ENCODE measurements around the gene ERBB3. TPM values are rescaled to one million over a fixed set of nuclear protein-coding genes. Genes with fewer than 3 reads are reported as not detected.
A peak's percentile ranks its signal among the peaks of the same experiment; 100 is the strongest.

Gene ERBB3
- total RNA-seq, 4 donors from 2014 or later = 13.9 to 25.0 (median 19.0) TPM

- 88% methylated on average over 6 of the region's 6 CpGs for WGBS
- no peaks in the 10 kb centered on the region for H3K27me3 ChIP-seq
- intact Hi-C loops (cut with DNase I) = no loop called here
- H3K27ac ChIP-seq (replicated peaks in 1 of 4) = no peak overlapping the region
- TF ChIP-seq POLR2A (IDR thresholded peaks at IDR 0.05; ENCODE audit: low read depth) = no peak
- TF ChIP-seq EP300 (IDR thresholded peaks at IDR 0.05) = no peak
- no peak for TF ChIP-seq POLR2AphosphoS5 (IDR thresholded peaks at IDR 0.05)
- no peak for TF ChIP-seq CTCF (IDR thresholded peaks at IDR 0.05)
- no peak overlapping the region for H3K4me3 ChIP-seq
- no peak for DNase-seq (ENCODE audit: extremely low spot score)
- no peaks in the 10 kb centered on the region for H3K9me3 ChIP-seq
- H3K4me1 ChIP-seq = peaks cover 0 to under 1% (median 0%) of the 10 kb centered on the region in 4 donors
- peaks cover 0 to 5% (median 0%) of the 10 kb centered on the region in 4 donors for H3K36me3 ChIP-seq
These were observed 17.8 kb downstream of the ERBB3 start for GRCh38 chr12:56097738-56098137.

DNA sequence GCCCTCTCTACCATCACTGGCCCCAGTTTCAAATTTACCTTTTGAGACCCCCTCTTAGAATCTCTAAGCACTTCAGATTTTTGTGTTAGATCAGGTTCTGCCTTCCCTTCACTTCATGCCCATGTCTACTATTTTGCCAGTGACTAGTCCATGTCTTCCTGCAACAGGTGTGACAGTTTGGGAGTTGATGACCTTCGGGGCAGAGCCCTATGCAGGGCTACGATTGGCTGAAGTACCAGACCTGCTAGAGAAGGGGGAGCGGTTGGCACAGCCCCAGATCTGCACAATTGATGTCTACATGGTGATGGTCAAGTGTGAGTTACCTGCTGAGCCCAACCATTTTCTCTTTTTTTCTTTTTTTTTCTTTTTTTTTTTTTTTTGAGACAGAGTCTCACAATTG is 18.6 kb downstream of the ERBB3 start:
- intact Hi-C loops (cut with DNase I) = no loop called here
- no peaks in the 10 kb centered on the region for H3K27me3 ChIP-seq
- TF ChIP-seq POLR2AphosphoS5 (IDR thresholded peaks at IDR 0.05) (no peak), POLR2A (IDR thresholded peaks at IDR 0.05; ENCODE audit: low read depth) (no peak), EP300 (IDR thresholded peaks at IDR 0.05) (no peak), CTCF (IDR thresholded peaks at IDR 0.05) (no peak)
- peaks cover 0 to 8% (median 8%) of the 10 kb centered on the region in 4 donors for H3K4me1 ChIP-seq
- H3K36me3 ChIP-seq = peaks cover 0 to 5% (median 0%) of the 10 kb centered on the region in 4 donors
- no peaks in the 10 kb centered on the region for H3K9me3 ChIP-seq
- no peak overlapping the region for H3K27ac ChIP-seq (replicated peaks in 1 of 4)
- DNase-seq (ENCODE audit: extremely low spot score) = no peak
- no peak overlapping the region for H3K4me3 ChIP-seq
- 74% methylated on average over 3 of the region's 3 CpGs for WGBS

GRCh38 chr12:56099787-56100186 is 19.8 kb downstream of the ERBB3 start:
- WGBS = 92% methylated on average over 4 of the region's 4 CpGs
- TF ChIP-seq POLR2AphosphoS5 (IDR thresholded peaks at IDR 0.05) = no peak
- TF ChIP-seq CTCF (IDR thresholded peaks at IDR 0.05) = no peak
- no peak for TF ChIP-seq EP300 (IDR thresholded peaks at IDR 0.05)
- no peak for TF ChIP-seq POLR2A (IDR thresholded peaks at IDR 0.05; ENCODE audit: low read depth)
- Histone ChIP-seq H3K27me3 (no peaks in the 10 kb centered on the region), H3K9me3 (no peaks in the 10 kb centered on the region), H3K27ac (replicated peaks in 1 of 4) (no peak overlapping the region), H3K36me3 (peaks cover 0 to 5% (median 0%) of the 10 kb centered on the region in 4 donors), H3K4me1 (peaks cover 0 to 11% (median 8%) of the 10 kb centered on the region in 4 donors), H3K4me3 (no peak overlapping the region)
- intact Hi-C loops (cut with DNase I) = loop anchor here (5.0 kb wide), 2 partner anchors 52 to 102 kb away; partner anchors contain the start of gene SUOX
- DNase-seq (ENCODE audit: extremely low spot score) = no peak

DNA sequence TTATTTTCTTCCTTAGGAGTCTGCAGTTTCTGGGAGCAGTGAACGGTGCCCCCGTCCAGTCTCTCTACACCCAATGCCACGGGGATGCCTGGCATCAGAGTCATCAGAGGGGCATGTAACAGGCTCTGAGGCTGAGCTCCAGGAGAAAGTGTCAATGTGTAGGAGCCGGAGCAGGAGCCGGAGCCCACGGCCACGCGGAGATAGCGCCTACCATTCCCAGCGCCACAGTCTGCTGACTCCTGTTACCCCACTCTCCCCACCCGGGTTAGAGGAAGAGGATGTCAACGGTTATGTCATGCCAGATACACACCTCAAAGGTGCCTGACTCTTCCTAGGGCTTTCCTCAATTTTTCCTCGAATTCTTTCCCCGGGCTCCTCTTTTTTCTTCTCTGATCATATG is 21.1 kb downstream of the ERBB3 start:
- 87% methylated on average over 9 of the region's 14 CpGs for WGBS
- Histone ChIP-seq H3K27ac (replicated peaks in 1 of 4) (no peak overlapping the region), H3K9me3 (no peaks in the 10 kb centered on the region), H3K4me1 (peaks cover 10 to 23% (median 20%) of the 10 kb centered on the region in 4 donors), H3K4me3 (no peak overlapping the region), H3K27me3 (no peaks in the 10 kb centered on the region), H3K36me3 (peaks cover 0 to 5% (median 0%) of the 10 kb centered on the region in 4 donors)
- intact Hi-C loops (cut with DNase I) = loop anchor here (5.0 kb wide), 2 partner anchors 54 to 104 kb away; partner anchors contain the start of gene SUOX
- DNase-seq (ENCODE audit: extremely low spot score) = no peak
- TF ChIP-seq EP300 (IDR thresholded peaks at IDR 0.05) = no peak
- TF ChIP-seq POLR2AphosphoS5 (IDR thresholded peaks at IDR 0.05) = no peak
- TF ChIP-seq POLR2A (IDR thresholded peaks at IDR 0.05; ENCODE audit: low read depth) = no peak
- TF ChIP-seq CTCF (IDR thresholded peaks at IDR 0.05) = no peak

DNA sequence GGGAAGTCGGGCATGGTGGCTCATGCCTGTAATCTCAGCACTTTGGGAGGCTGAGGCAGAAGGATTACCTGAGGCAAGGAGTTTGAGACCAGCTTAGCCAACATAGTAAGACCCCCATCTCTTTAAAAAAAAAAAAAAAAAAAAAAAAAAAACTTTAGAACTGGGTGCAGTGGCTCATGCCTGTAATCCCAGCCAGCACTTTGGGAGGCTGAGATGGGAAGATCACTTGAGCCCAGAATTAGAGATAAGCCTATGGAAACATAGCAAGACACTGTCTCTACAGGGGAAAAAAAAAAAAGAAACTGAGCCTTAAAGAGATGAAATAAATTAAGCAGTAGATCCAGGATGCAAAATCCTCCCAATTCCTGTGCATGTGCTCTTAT is 22.7 kb downstream of the ERBB3 start:
- peaks cover 11 to 17% (median 11%) of the 10 kb centered on the region in 4 donors for H3K36me3 ChIP-seq
- intact Hi-C loops (cut with DNase I) = loop anchor here (2.0 to 5.0 kb wide), 3 partner anchors 22 to 105 kb away; partner anchors contain the start of genes ERBB3 and SUOX
- H3K9me3 ChIP-seq = no peaks in the 10 kb centered on the region
- 84% methylated on average over 1 of the region's 1 CpG for WGBS
- H3K4me1 ChIP-seq = peaks cover 16 to 33% (median 28%) of the 10 kb centered on the region in 4 donors
- H3K27me3 ChIP-seq = no peaks in the 10 kb centered on the region
- no peak for DNase-seq (ENCODE audit: extremely low spot score)
- no peak overlapping the region for H3K4me3 ChIP-seq
- peak overlapping the region in 2 of 4 donors; percentile 87 for H3K27ac ChIP-seq (replicated peaks in 1 of 4)
- no peak for TF ChIP-seq EP300 (IDR thresholded peaks at IDR 0.05)
- no peak for TF ChIP-seq CTCF (IDR thresholded peaks at IDR 0.05)
- no peak for TF ChIP-seq POLR2A (IDR thresholded peaks at IDR 0.05; ENCODE audit: low read depth)
- TF ChIP-seq POLR2AphosphoS5 (IDR thresholded peaks at IDR 0.05) = no peak
